ENCODE results near the gene INHBA.
A peak's percentile ranks its signal among the peaks of the same experiment; 100 is the strongest.

The INHBA gene

DNA sequence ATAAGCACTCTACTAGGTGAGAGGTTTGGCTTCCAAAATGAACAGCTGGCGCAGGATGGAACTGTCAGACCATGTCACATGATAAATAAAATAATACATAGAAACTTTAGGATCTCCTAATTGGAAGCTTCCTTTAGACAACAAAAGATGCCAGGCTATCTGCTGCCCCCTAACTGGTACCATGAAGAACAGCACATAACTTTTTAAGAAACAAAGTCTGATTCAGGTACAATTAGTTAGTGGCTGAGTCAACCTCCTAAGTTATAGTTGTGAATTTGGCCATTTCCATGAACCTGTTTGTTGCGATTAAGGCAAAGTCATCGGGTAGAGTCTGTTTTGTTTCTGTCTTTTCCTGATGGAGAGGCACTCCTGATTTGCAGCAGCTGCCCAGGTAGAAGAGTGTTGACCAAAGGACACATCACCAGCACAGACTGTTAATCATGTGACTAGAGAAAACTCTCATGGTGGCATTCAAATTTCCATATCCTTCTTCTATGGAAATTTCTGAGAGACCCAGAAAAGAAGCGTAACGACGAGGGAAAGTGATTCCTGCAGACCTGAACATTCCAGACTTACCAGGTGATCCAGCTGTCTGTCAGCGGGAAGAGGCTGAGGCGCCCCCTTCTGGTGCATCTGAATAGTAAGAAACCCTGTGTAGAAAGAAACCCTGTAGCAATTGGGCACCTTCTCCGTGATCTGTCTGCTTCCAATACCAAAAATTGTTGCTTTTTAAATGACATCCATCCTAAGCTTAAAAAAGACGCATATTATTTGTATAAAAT, 8.6 kb upstream of the INHBA start:
- DNase-seq, result peak; percentile 44

DNA sequence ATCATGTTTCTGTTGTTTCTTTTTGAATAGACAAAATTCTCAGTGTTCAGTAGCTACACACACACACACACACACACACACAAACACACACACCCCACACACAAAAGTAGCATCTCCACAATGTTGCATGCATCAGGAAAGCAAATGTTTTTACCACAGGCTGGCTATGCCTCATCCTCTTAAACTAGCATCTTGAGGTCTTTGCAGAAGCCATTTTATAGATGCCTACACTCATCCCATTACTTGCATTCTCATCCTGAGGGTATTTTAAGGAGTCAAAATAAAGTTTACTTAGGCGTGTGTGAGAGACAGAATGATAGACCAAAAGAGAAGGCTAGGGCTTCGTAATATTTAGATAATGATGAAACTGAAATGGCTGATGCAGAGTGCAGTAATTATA, 7.9 kb upstream of the INHBA start:
- no peak for DNase-seq

DNA sequence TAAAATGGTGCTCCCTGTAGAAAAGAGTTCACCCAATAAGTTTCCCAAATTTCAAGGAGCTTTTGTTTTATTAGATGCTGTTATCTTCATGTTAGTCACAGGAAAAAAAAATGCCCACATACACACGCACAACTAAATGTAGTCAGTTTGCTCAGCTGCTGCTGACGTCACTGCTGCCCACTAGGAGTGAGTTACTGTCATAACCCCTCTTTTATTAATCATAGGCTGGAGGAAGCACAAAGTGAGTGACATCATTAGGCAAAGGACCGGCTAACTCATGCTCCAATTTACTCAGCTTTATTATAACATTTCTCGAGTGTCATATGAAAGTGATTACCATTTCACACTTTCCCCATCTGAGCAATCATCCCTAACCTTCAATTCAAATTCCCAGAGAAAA, 6.7 kb upstream of the INHBA start:
- DNase-seq, result peak; percentile 100

DNA sequence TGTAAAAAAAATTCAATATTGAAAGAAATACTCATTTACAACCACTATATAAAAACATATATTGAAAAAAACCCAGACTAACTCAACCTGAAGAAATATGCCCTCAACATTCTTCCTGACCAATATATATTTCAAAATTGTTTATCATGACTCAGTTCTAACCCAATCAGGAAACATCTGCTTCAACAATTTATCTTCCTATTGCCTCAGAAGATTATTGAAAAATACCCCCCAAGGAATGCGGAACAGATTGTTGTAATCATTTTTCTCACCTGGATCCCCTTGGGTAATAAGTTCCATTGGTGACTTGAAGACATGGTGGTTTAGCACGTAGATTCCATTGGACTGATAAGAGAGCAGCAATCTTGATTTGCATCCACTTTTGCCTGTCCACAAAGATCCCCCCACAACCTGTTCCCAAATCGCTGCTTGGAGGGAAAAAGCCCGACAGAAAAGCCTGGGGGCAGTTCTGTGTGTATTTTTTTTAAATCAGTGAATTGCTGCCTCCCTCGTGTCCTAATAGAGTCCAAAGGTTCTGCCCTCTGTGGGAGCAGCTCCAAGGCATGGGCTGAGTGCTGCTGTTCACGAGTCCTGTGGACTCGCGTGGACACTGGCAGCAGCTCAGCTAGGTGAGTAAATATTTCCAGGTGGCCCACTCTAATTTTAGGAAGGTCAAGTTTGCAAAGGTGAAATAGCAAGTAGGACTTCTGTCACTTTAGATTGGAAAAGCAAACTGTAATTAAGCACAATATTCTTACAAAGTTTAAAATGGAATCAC, 5.9 kb upstream of the INHBA start:
- peak; percentile 71 for DNase-seq

DNA sequence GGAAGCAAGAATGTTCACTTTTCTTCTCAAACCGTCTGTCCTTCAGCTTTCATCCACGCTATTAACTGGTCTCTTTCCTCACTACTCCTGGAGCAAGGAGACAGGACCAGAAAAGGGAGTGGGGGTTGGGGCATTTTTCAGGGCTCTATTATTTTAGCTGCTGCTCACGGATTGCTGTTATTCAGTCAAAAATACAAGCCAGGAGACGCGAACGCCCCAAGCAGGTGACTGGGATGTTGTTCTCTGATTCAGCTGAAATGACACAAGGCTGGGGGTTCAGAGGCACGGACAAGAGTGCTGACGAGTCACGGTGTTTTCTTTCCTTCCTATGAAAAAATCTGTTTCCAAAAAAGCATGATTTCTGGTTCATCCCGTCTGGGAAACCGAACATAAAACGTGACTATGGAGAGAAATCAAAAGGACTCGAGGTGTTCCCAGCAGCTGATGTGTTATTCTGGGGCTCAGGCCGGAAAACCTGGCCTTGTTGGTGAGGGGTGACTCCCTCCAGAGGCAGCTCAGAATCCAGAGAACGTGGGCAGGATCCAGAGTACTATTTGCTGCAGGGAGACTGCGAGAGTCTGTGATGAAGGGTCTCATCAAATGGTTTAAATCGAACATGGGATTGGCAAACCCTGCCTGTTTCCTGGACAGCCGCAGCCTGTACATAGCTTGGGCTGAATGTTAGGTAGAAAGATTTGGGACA, 3.5 kb upstream of the INHBA start:
- no peak for DNase-seq

DNA sequence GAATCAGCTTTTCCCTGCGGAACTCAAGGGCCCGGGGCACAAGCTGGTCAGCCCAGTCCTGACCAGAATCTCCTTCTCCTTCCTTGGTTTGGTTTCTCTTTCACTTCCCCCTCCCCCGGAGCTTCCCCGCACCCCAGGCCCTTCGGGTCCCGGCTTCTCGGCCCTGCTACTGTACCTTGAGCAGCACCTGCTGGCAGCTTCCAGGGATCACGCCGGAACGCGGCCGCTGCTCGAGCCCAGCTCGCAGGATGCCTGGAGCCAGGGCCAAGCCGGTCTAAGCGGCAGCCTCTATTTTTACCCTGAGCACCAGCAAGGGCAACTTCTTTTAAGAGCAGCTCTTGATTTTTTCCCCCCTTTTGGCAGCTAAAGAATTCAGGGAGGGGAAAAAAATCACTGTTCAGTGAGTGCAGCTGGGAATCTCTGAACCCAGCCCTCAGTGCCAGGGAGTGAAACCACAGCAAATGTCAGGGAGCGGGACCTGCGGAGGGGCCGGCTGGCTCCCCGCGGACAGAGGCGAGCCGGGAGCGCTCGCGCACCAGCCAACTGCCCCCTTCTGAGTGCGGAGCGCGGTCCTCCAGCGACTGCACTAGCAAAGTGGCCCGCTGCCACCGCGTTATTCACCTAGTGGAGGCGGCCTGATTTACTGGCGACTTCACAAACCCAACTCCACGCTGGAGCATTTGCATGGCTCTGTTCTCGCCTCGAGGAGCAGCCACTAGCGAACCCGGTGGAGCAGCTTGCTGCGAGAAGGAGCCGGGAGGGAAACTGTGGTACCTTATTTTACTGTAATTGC, 2.4 kb upstream of the INHBA start:
- peak; percentile 95 for DNase-seq

GRCh38 chr7:41701068-41701941, 1.6 kb downstream of the INHBA start:
- peak; percentile 37 for DNase-seq

- peak; percentile 46 for DNase-seq
These were observed 2.8 kb downstream of the INHBA start for GRCh38 chr7:41700044-41700471.

DNA sequence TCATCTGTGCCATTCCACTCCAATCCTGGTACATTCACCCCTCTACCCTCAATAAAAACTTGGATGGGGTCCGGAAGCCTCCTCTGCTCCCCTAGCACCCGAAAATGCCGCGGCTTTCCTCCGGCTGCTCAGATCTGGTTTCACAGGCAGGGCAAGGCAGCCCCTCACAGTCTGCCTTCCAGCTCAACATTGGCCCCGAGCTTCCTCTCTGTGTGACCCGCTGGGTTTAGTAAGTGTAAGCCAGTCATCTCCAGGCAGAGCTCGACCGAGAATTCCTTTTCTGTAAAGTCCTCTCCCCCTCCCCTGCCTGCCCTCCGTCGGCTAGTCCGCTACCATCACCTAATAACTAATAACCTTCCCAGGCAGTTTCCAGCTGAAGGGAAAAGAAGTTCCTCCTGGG, 3.4 kb downstream of the INHBA start:
- peak; percentile 56 for DNase-seq

GRCh38 chr7:41698726-41699125, 4.2 kb downstream of the INHBA start:
- DNase-seq, result peak; percentile 38

- peak; percentile 44 for DNase-seq
These were observed 4.8 kb downstream of the INHBA start for GRCh38 chr7:41698114-41698513.

DNA sequence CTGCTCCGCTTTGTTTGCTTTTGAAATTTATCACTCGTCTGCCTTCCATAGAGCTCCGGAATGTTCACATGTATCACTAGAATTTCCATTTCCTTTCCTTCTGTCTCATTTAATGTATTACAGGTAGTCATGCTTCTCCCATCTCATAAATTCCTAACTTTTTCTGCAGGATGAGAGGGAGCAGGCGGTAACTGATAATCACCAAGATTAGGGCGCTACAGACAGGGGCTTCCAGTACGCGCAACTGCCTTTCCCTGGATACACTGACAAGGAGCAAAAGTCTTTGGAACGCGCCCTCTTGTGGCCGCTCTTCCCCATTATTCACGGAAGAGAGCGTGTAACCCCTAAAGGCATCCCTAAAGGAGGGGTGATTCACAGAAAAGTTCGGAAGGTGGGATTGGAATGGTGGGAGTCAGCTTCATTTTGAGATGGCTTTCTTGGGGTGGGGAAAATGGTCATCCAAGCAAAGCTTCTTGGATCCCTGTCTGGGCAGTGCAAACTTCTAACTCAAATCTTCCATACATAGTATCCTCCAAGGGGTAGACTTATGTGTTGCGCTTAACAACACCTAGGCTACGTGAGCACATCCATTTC, 6.5 kb downstream of the INHBA start:
- DNase-seq, result peak; percentile 67

- peak; percentile 36 for DNase-seq
These were observed 7.1 kb downstream of the INHBA start for GRCh38 chr7:41695661-41696322.

- DNase-seq, result peak; percentile 56
These were observed 8.4 kb downstream of the INHBA start for GRCh38 chr7:41694495-41694894.

DNA sequence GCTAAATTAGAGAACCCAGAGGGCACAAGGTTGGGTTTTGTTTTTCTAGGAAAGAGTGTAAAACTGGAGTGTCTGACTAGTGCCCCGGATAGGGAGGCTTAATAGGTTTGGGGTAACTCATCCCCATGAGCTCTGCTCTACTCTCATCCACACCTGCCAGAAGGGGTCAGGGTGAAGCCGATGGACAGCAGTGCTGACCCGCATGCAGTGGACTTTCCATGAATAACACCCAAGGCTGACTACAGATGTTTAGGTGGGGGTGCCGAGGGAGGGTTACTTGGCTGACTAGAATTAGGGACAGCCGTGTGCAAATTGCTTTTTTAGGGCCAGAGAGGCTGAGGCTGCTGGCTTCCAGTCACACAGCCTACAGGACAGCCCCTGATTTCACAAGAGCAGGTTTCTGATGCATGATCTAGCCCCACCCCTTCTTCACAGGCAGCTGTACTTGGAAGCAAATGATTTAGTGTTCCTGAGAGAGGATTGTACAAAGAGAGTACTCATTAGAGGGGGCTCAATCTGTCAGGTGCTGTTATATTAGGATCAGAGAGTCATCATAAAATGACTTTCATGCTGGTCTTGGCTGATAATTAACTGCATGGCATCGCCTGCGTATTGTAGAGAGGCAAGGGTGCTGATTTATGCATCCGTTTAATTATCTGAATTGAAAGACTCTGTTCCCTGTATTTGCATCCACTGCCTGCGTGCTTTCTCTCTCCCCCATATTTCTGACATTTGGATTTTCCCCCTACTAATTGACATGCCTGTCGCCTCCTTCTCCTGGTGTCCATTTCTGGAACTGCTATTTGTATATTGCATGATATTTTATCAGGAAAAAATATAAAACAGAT, 9.5 kb downstream of the INHBA start:
- DNase-seq, result peak; percentile 75

DNA sequence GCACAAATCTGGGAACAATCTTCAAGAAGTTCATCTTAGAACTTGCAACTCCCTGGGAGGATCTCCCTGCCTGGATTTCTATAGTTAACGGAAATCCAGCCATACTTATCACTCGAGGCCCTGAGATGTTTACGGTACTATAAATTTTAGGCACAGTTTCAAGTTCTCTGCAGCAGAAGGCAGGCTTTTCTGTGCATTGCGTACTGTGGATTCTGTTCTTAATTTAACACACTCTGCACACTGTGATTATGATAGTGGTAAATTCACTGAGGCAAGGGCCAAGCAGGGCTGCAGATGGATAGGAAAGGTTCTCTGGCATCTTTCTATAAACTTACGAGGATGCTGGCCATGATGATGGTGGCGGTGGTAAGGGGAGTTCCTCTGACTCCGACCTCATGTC, 10.6 kb downstream of the INHBA start:
- DNase-seq, result no peak

GRCh38 chr7:41691286-41692190, 11.4 kb downstream of the INHBA start:
- no peak for DNase-seq

- peak; percentile 18 for DNase-seq
These were observed 13.1 kb downstream of the INHBA start for GRCh38 chr7:41689815-41690214.

GRCh38 chr7:41688906-41689305, 14.0 kb downstream of the INHBA start:
- peak; percentile 40 for DNase-seq
